HG03521 (cell line): Measurements from ENCODE around the gene TMEM139.

ENCODE experiments used
- ATAC-seq: cut with Tn5 transposase; IDR thresholded peaks from one replicate; pipeline ENCODE4 v1.9.1; 2021; ENCODE audit warnings: mild to moderate bottlenecking, moderate library complexity; ENCODE audit not compliant: unreplicated experiment

Gene TMEM139

GRCh38 chr7:143284591-143285469 lies at the start of gene TMEM139:
Gene TMEM139, plus strand, starts transcription at chr7:143284958. Its CDS starts 1,000 bp downstream, at chr7:143285958.
- no peak for ATAC-seq

GRCh38 chr7:143235561-143235960 lies 49.2 kb upstream of the TMEM139 start:
- no peak for ATAC-seq

DNA sequence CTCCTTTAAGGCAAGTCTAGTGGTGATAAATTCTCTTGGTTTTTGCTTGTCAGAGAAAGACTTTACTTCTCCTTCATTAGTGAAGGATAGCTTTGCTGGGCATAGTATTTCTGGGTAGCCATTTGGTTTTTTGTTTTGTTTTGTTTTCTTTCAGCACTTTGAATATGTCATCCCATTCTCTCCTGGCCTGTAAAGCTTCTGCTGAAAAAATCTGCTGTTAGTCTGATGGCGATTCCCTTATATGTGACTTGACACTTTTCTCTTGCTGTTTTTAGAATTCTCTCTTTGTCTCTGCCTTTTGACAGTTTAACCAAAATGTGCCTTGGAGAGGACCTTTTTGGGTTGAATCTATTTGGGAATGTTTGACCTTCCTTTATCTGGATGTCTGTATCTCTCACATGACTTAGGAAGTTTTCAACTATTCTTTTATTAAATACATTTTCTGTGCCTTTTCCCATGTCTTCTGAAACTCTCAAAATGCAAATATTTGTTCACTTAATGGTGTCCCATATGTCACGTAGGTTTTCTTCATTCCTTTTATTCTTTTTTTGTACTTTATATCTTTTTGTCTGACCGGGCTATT lies 48.3 kb upstream of the TMEM139 start:
- ATAC-seq: no peak

DNA sequence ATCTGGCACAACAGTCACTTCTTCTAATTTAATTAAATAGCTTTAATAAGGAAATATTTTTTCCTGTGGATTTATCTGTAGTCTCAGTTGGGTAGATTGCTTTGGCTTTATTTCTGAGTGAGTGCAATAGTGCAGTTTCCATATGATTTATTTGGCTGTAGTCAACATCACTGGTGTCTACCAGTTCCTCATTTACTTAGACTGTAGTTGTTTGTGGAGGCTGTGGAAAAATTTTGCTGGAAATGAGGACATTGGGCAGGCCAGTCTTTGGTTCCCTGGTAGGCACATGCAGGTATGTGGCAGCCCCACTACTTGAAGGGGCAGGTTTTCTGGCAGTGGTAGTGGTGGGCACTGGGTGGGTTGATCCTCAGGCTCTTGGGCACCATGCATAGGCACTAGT lies 47.4 kb upstream of the TMEM139 start:
- no peak for ATAC-seq

DNA sequence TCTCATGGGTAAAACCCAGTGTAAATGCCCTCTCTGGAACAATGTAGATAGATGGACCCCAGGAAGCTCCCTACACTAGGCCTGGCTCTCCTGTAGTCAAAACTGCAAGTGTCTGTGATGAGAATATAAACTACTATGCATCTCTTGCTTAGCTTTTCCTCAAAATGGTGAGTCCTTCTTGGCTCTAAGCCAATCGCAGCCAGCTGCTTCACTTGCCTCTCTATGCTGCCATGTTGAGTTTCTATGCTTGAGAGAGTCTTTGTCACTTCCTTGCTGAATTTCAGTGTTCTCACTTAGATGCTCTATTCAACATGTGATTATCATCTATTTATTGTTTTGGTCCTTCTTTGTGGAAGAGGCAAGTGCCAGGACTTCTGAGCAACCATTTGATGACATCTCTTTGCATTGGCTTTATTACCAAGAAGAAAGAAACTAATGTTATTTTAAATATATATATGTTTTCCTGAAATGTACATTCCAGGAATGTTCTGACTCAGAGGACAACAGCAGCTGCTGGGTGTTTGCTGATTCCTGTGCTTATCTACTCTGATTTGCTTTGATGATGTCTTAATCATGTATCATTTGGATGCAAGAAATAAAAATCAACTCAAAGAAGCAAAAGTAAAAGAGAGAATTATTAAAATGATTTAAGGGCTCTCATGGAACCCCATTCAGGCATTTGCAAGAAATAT lies 46.3 kb upstream of the TMEM139 start:
- ATAC-seq: no peak

- no peak for ATAC-seq
These were observed 44.9 kb upstream of the TMEM139 start for GRCh38 chr7:143239813-143240212.

- peak; percentile 95 for ATAC-seq
These were observed 44.2 kb upstream of the TMEM139 start for GRCh38 chr7:143240291-143241168.

DNA sequence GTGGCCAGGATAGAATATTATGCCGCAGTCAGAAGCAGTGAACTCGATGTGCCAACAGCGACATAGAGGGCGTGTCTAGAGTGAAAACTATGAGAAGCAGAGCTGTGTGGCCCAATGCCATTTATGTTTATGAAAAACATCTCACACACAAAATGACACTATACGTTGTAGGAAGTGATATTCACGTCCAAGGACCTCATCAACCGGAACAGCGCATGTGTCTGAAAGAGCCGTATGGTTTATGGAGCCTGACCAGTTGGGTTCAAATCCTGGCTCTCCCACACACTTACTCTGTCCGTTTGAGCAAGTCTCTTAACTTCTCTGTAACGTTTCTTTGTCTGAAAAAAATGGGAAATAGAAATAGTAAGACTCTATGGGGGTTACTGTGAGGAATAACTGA lies 42.5 kb upstream of the TMEM139 start:
- ATAC-seq: no peak

- no peak for ATAC-seq
These were observed 41.6 kb upstream of the TMEM139 start for GRCh38 chr7:143243111-143243510.

DNA sequence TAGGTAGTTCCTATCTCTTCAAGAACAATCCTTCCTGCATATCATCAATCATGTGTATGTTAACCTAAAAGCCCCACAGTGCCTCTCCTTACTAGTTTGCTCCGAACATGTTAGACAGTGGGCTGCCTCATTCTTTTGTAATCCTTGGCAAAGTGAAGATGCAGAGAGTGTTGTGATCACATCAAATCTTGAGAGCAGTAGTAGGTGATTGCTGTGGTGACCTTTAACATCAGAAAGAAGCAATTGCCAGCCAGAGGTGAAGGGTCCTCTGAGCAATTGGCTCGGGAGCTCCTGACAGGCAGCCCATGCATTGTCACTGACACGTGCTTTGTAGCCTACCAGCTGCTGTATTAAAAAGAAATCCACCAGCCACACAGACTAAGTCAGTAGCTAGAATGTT lies 41.1 kb upstream of the TMEM139 start:
- no peak for ATAC-seq

GRCh38 chr7:143244321-143244720 lies 40.4 kb upstream of the TMEM139 start:
- ATAC-seq: no peak

DNA sequence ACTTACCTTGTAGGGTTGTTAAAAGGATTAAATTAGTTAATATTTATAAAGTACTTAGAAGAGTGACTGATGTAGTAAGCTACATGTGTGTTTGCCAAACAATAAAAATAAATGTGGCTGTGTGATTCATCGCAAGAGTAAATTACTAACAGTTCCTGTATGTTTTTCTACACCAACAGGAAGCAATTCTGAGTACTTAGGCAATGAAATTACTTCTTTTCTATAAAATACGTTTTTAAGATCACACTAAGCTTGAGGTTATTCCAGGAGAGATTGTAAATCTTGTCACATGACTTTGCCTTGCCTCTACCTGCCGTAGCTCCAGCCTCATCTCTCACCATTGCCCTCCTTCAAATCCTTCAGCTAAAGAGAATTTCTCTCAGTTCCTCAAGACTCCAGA lies 39.6 kb upstream of the TMEM139 start:
- ATAC-seq: no peak

DNA sequence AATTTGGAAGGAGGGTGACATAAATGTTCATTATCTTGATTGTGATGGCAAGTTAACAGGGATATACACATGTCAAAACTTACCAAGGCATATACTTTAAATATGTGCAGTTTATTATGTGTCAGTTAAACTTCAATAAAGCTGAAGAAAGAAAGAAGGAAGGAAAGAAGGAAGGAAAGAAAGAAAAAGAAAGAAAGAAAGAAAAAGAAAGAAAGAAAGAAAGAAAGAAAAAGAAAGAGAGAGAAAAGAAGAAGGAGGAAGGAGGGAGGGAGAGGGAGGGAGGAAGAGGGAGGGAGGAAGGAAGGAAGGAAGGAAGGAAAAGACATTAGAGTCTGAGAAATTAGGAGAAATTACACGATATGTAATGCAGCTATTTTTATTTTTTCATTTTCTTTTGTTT lies 37.4 kb upstream of the TMEM139 start:
- ATAC-seq: no peak

DNA sequence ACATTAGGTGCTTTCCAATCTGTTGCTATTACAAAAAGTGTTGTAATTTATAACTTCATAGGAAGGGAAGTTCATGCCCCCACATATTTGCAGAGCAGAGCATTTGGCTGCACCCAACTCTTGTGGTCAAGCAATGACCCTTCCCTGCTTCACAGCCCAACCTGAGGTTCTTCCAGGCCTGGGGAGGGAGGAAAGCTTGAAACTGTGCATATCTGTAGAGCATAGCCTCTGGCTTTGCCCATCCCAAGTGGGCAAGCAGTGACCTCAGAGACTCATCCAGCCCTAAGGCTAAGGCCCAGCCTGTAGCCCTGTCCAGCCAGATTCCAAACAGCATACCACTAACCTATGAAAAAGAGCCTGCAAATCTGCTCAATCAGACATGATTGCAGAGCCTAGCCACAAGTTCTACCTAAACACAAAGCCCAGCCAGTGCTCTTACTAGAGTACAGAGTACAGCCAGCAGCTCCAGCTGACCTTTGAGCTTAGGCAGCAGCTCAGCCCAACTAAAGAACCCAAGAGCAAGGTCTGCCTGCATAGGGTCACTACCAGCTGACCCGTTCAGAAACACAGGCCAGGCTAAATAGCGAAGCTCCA lies 35.9 kb upstream of the TMEM139 start:
- ATAC-seq: no peak

- no peak for ATAC-seq
These were observed 34.6 kb upstream of the TMEM139 start for GRCh38 chr7:143250199-143250598.

GRCh38 chr7:143250822-143251221 lies 33.9 kb upstream of the TMEM139 start:
- ATAC-seq: no peak

DNA sequence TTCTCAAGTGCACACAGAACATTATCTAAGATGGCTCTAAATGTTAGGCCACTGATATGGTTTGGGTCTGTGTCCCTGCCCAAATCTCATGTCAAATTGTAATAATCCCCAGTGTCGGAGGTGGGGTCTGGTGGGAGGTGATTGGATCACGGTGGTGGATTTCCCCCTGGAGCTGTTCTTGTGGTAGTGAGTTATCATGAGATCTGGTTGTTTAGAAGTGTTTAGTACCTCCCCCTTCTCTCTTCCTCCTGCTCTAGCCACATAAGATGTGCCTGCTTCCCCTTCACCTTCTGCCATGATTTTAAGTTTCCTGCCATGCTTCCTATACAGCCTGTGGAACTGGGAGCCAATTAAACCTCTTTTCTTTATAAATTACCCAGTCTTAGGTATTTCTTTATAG lies 32.8 kb upstream of the TMEM139 start:
- ATAC-seq: no peak

DNA sequence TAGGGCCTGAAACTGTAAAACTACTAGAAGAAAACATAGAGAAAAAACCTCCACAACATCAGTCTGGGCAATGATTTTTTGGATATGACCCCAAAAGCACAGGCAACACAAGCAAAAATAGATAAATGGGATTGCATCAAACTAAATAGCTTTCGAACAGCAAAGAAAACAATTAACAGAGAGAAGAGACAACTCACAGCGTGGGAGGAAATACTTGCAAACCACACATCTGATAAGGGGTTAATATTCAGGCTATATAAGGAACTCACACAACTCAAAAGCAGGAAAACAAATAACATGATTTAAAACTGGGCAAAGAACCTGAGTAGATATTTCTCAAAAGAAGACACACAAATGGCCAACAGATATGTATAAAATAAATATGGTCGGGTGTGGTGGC lies 29.2 kb upstream of the TMEM139 start:
- ATAC-seq: no peak

DNA sequence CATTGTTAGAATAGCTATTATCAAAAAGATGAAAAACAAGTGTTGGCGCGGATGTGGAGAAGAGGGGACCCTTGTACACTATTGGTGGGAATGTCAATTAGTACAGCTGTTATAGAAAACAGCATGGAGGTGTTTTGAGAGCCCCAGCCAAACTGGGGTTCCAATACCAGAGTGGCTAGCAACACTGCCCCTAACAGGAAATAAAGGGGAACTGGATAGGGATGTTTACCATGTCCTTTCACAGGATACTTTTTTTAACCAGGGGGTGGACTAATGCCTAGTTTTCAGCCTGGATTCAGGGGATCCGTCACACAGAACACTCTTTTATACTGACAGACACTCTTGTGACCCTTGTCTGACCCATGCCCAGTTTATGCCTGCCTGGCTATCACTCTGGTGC lies 28.4 kb upstream of the TMEM139 start:
- ATAC-seq: no peak

DNA sequence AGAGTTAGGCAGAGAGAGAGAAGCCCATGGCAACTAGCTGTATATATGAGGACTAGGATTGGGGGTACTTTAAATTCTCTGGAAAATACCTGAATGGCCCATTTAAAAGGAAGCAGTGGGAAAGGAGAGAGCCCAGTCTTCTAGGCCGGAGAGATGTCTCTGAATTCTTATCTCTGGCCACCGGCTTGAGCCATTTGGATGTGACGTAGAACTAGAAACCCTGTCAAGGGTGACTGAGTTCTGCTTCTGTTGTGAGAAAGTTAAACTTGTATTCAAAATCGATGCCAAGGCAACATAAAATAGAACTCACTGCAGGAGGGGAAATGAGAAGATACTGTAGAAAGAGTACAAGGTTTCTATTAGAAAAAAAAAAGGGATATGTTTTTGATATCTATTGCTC lies 27.8 kb upstream of the TMEM139 start:
- peak; percentile 61 for ATAC-seq

- no peak for ATAC-seq
These were observed 27.3 kb upstream of the TMEM139 start for GRCh38 chr7:143257501-143257900.
